DOHH2 (cell line): ENCODE data around the gene LCP2.
A peak's percentile ranks its signal among the peaks of the same experiment; 100 is the strongest.

ENCODE experiments used
- H3F3A ChIP-seq: fragments of 200-600 bp; sonication (generic), shearing (Covaris generic); 2 replicates; pipeline ENCODE4 v1.6.0; 2016; ENCODE audit warnings: antibody characterized with exemption, mild to moderate bottlenecking; ENCODE audit not compliant: control insufficient read depth, insufficient read depth
- H3K27ac ChIP-seq: fragments of 200-600 bp; sonication (generic); 2 replicates; pipeline ENCODE4 v1.5.1; 2014; ENCODE audit warnings: low read depth, mild to moderate bottlenecking, low read length, moderate library complexity
- H3K27me3 ChIP-seq: fragments of 200-600 bp; sonication (generic); 2 replicates; pipeline ENCODE4 v1.6.1; 2014; ENCODE audit warnings: mild to moderate bottlenecking, low read length, mixed read lengths; ENCODE audit not compliant: control insufficient read depth
- H3K36me3 ChIP-seq: fragments of 200-600 bp; sonication (generic); 2 replicates; pipeline ENCODE4 v1.6.1; 2014; ENCODE audit warnings: mild to moderate bottlenecking, low read length, moderate library complexity, mixed read lengths; ENCODE audit not compliant: control insufficient read depth
- H3K4me1 ChIP-seq: fragments of 200-600 bp; sonication (generic); 2 replicates; pipeline ENCODE4 v1.6.1; 2014; ENCODE audit warnings: mild to moderate bottlenecking, low read length, mixed read lengths; ENCODE audit not compliant: control insufficient read depth
- H3K4me2 ChIP-seq: fragments of 200-600 bp; sonication (generic); 2 replicates; pipeline ENCODE4 v1.6.0; 2014; ENCODE audit warnings: mild to moderate bottlenecking, low read length, moderate library complexity
- H3K4me3 ChIP-seq: fragments of 200-600 bp; sonication (generic); 2 replicates; pipeline ENCODE4 v1.5.1; 2014; ENCODE audit warnings: mild to moderate bottlenecking, low read length, mixed read lengths
- H3K79me2 ChIP-seq: fragments of 200-600 bp; sonication (generic); 2 replicates; pipeline ENCODE4 v1.6.1; 2014; ENCODE audit warnings: mild to moderate bottlenecking, low read length, mixed read lengths; ENCODE audit not compliant: control insufficient read depth
- H3K9me2 ChIP-seq: fragments of 200-600 bp; sonication (generic); replicated peaks from 2 replicates; pipeline ENCODE4 v1.6.1; 2014; ENCODE audit warnings: mild to moderate bottlenecking, low read length, mixed read lengths; ENCODE audit not compliant: control insufficient read depth
- H3K9me3 ChIP-seq: fragments of 200-600 bp; sonication (generic); 2 replicates; pipeline ENCODE4 v1.6.1; 2014; ENCODE audit warnings: antibody characterized with exemption, low read length, mixed read lengths; ENCODE audit not compliant: control insufficient read depth, insufficient read depth
- H4K20me1 ChIP-seq: fragments of 200-600 bp; sonication (generic); 2 replicates; pipeline ENCODE4 v1.6.0; 2014; ENCODE audit warnings: low read depth, mild to moderate bottlenecking, antibody characterized with exemption, low read length, moderate library complexity; ENCODE audit not compliant: control insufficient read depth, insufficient read depth
- CTCF ChIP-seq: fragments of 200-600 bp; sonication (generic); IDR thresholded peaks from one replicate; pipeline ENCODE4 v1.5.1; 2014; ENCODE audit warnings: antibody characterized with exemption, mild to moderate bottlenecking, low read depth, low read length; ENCODE audit not compliant: poor library complexity, severe bottlenecking
- EZH2phosphoT487 ChIP-seq: fragments of 200-600 bp; sonication (generic); IDR thresholded peaks from 2 replicates; pipeline ENCODE4 v1.6.1; 2017; ENCODE audit warnings: borderline replicate concordance, mild to moderate bottlenecking, antibody characterized with exemption, low read length, moderate library complexity, mixed read lengths

The LCP2 gene

DNA sequence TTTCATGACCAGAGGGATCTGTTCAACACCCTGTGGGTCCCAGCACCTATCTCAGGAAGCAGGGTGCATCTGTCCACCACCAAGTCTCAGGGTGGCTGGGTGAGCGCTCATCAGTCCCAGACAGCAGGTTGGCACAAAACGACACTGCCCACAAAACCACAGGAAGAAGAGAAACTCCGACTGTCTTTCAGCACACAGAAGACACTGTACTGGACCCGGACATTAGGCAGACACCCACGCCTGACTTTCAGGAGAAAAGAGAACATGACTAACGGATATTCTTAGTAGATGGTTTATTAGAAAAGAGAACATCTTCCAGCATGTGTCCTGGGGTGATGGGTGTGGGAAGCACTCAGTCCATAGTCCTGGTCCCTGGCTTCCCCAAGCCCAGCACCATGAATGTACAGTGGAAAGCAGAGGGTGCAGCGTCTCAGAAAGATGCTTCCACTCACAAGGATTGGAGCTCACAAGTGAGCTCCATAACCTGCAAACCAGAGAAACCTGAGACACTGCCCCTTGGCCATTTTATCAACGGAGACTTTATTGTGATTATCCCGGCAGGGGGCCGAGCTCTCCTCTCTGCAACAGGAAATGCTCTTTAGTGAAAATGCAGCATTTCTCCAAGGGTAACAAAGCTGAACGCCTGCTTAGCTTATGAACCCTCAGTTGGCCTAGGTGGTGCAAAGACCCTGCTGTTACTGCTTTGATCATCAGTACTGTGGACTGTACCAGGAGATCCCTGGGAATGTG, 35.8 kb upstream of the LCP2 start:
- TF ChIP-seq EZH2phosphoT487 (no peak), CTCF (no peak)
- H3K27me3 ChIP-seq: peaks cover 12% of the 10 kb centered on the region
- no peak overlapping the region for H3K4me2 ChIP-seq
- H3K36me3 ChIP-seq: no peaks in the 10 kb centered on the region
- no peaks in the 10 kb centered on the region for H3K9me3 ChIP-seq
- H3K79me2 ChIP-seq: no peaks in the 10 kb centered on the region
- no peak overlapping the region for H3K27ac ChIP-seq
- no peaks in the 10 kb centered on the region for H4K20me1 ChIP-seq
- H3K9me2 ChIP-seq: no peaks in the 10 kb centered on the region
- no peak overlapping the region for H3K4me3 ChIP-seq
- H3F3A ChIP-seq: no peaks in the 10 kb centered on the region
- peaks cover 19% of the 10 kb centered on the region for H3K4me1 ChIP-seq

DNA sequence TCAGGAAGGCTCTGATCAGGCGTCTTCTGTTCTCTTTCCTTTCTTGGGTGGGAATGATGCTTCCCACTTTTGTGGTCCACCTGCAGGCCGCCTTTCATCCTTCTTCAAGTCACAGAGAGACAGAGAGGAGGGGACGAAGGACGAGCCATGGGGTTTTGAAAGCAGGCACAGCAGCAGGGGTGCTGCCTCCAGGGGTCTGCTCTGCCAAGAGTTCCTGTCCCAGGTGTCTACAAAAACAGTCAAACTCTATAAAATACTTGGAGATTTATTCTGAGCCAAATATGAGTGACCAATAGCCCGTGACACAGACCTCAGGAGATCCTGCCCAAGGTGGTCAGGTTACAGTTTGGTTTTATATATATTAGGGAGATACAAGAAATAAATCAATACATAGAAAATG, 34.5 kb upstream of the LCP2 start:
- Histone ChIP-seq H3K4me1 (peaks cover 25% of the 10 kb centered on the region), H3K9me2 (no peaks in the 10 kb centered on the region), H3K79me2 (no peaks in the 10 kb centered on the region), H3K4me3 (no peak overlapping the region), H3K4me2 (no peak overlapping the region), H3F3A (no peaks in the 10 kb centered on the region), H3K9me3 (no peaks in the 10 kb centered on the region), H3K27me3 (peaks cover 22% of the 10 kb centered on the region), H3K36me3 (no peaks in the 10 kb centered on the region), H4K20me1 (no peaks in the 10 kb centered on the region), H3K27ac (no peak overlapping the region)
- TF ChIP-seq CTCF (no peak), EZH2phosphoT487 (no peak)

DNA sequence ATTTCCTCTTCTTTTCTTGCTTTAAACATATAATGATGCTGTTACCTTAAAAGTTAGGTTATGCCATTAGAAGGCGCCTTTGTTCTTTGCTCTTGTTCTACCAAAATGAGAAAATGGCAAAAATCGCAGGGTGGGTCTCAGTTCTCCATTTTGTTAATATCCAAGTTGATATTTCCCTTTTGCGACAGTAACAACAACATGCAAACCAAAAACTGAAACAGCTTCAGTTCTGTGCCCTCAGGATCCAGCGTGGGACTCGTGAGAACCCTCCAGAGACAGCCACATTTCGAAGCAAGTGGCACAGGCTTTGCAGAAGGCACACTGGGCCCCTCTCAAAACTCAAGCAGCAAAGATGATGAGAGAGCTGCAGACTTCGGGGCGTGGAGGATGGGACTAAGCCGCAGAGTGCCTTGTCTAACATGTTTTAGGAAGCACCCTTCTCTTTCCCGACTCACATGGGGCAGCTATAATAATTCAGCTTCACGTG, 33.0 kb upstream of the LCP2 start:
- no peaks in the 10 kb centered on the region for H3F3A ChIP-seq
- no peak overlapping the region for H3K27ac ChIP-seq
- H3K9me3 ChIP-seq: no peaks in the 10 kb centered on the region
- peaks cover 21% of the 10 kb centered on the region for H3K27me3 ChIP-seq
- H3K4me1 ChIP-seq: peaks cover 28% of the 10 kb centered on the region
- H3K9me2 ChIP-seq: no peaks in the 10 kb centered on the region
- H3K36me3 ChIP-seq: no peaks in the 10 kb centered on the region
- peak overlapping the region; percentile 48; the same call in 1 of the 2 replicates for H3K4me3 ChIP-seq
- TF ChIP-seq CTCF (no peak), EZH2phosphoT487 (no peak)
- no peaks in the 10 kb centered on the region for H3K79me2 ChIP-seq
- H3K4me2 ChIP-seq: peak overlapping the region; percentile 51
- no peaks in the 10 kb centered on the region for H4K20me1 ChIP-seq
